SJSA1 (cell line): ENCODE results near the gene OTX1. TPM values are rescaled to one million over a fixed set of nuclear protein-coding genes. Genes with fewer than 3 reads are reported as not detected.

Source experiments
- DNase-seq, 2 experiments: peaks; one replicate each; pipeline ENCODE4 v3.0.0-alpha.2; 2015 to 2020; ENCODE audit warnings: low spot score in 2 of 2, low read depth in 1 of 2
- H3K27ac ChIP-seq: fragments of 250-450 bp; sonication (Bioruptor Pico); 2 replicates; pipeline ENCODE4 v1.5.1; 2020; ENCODE audit warnings: mild to moderate bottlenecking, moderate library complexity
- H3K27me3 ChIP-seq: fragments of 250-450 bp; sonication (Bioruptor Pico); replicated peaks from 2 replicates; pipeline ENCODE4 v1.5.1; 2020; ENCODE audit warnings: mild to moderate bottlenecking, moderate library complexity
- H3K36me3 ChIP-seq: fragments of 250-450 bp; sonication (Bioruptor Pico); 2 replicates; pipeline ENCODE4 v1.5.1; 2020; ENCODE audit warnings: mild to moderate bottlenecking
- H3K4me1 ChIP-seq: fragments of 250-450 bp; sonication (Bioruptor Pico); replicated peaks from 2 replicates; pipeline ENCODE4 v1.6.1; 2021; ENCODE audit warnings: mild to moderate bottlenecking
- H3K4me3 ChIP-seq: fragments of 250-450 bp; sonication (Bioruptor Pico); 2 replicates; pipeline ENCODE4 v1.5.1; 2020; ENCODE audit warnings: mild to moderate bottlenecking
- H3K9me3 ChIP-seq: fragments of 250-450 bp; sonication (Bioruptor Pico); replicated peaks from 2 replicates; pipeline ENCODE4 v1.5.1; 2020; ENCODE audit warnings: mild to moderate bottlenecking
- total RNA-seq: library from RNA; depleted of rRNA; stranded (reverse); fragments of >200 nt; shearing (Covaris generic); gene quantifications from 2 replicates; pipeline ENCODE4 v1.2.3, GENCODE V29; 2014

Gene OTX1
- total RNA-seq, 1 experiment from 2014 or later: 0.74 TPM

- Histone ChIP-seq H3K9me3 (no peaks in the 10 kb centered on the region), H3K27ac (no peak overlapping the region), H3K4me1 (peaks cover 7% of the 10 kb centered on the region), H3K36me3 (no peaks in the 10 kb centered on the region), H3K27me3 (no peaks in the 10 kb centered on the region), H3K4me3 (no peak overlapping the region)
- no peak for DNase-seq
Measured at GRCh38 chr2:63034526-63034925, 16.1 kb upstream of the OTX1 start.

- H3K4me3 ChIP-seq: no peak overlapping the region
- H3K9me3 ChIP-seq: no peaks in the 10 kb centered on the region
- H3K4me1 ChIP-seq: peaks cover 7% of the 10 kb centered on the region
- no peak for DNase-seq
- no peaks in the 10 kb centered on the region for H3K27me3 ChIP-seq
- no peaks in the 10 kb centered on the region for H3K36me3 ChIP-seq
- H3K27ac ChIP-seq: no peak overlapping the region
Measured at GRCh38 chr2:63035169-63035568, 15.5 kb upstream of the OTX1 start.

- Histone ChIP-seq H3K4me1 (peaks cover 7% of the 10 kb centered on the region), H3K4me3 (no peak overlapping the region), H3K36me3 (no peaks in the 10 kb centered on the region), H3K27me3 (no peaks in the 10 kb centered on the region), H3K9me3 (no peaks in the 10 kb centered on the region), H3K27ac (no peak overlapping the region)
- no peak for DNase-seq
Measured at GRCh38 chr2:63035660-63036059, 15.0 kb upstream of the OTX1 start.

- H3K27me3 ChIP-seq: no peaks in the 10 kb centered on the region
- DNase-seq: no peak
- peaks cover 7% of the 10 kb centered on the region for H3K4me1 ChIP-seq
- no peaks in the 10 kb centered on the region for H3K9me3 ChIP-seq
- no peak overlapping the region for H3K4me3 ChIP-seq
- H3K27ac ChIP-seq: no peak overlapping the region
- H3K36me3 ChIP-seq: no peaks in the 10 kb centered on the region
Measured at GRCh38 chr2:63038034-63038433, 12.6 kb upstream of the OTX1 start.

GRCh38 chr2:63040586-63040985 lies 10.0 kb upstream of the OTX1 start:
- H3K4me1 ChIP-seq: no peaks in the 10 kb centered on the region
- no peaks in the 10 kb centered on the region for H3K27me3 ChIP-seq
- no peak overlapping the region for H3K4me3 ChIP-seq
- no peaks in the 10 kb centered on the region for H3K9me3 ChIP-seq
- DNase-seq: no peak
- H3K36me3 ChIP-seq: no peaks in the 10 kb centered on the region
- no peak overlapping the region for H3K27ac ChIP-seq

GRCh38 chr2:63041592-63041991 lies 9.0 kb upstream of the OTX1 start:
- Histone ChIP-seq H3K27me3 (no peaks in the 10 kb centered on the region), H3K4me3 (no peak overlapping the region), H3K9me3 (no peaks in the 10 kb centered on the region), H3K4me1 (no peaks in the 10 kb centered on the region), H3K36me3 (no peaks in the 10 kb centered on the region), H3K27ac (no peak overlapping the region)
- no peak for DNase-seq

GRCh38 chr2:63044362-63045327 lies 6.0 kb upstream of the OTX1 start:
- DNase-seq: no peak
- no peaks in the 10 kb centered on the region; the same call in 1 of the 2 replicates for H3K4me1 ChIP-seq
- no peak overlapping the region for H3K27ac ChIP-seq
- no peak overlapping the region for H3K4me3 ChIP-seq
- no peaks in the 10 kb centered on the region for H3K27me3 ChIP-seq
- H3K9me3 ChIP-seq: no peaks in the 10 kb centered on the region
- H3K36me3 ChIP-seq: no peaks in the 10 kb centered on the region

- Histone ChIP-seq H3K36me3 (no peaks in the 10 kb centered on the region), H3K4me1 (no peaks in the 10 kb centered on the region; the same call in 1 of the 2 replicates), H3K27me3 (no peaks in the 10 kb centered on the region), H3K4me3 (no peak overlapping the region), H3K9me3 (0 out of 2 replicates have a peak, but pooled peaks cover 3% of the 10 kb centered on the region), H3K27ac (no peak overlapping the region)
- no peak for DNase-seq
Measured at GRCh38 chr2:63046552-63046951, 4.1 kb upstream of the OTX1 start.

- H3K4me3 ChIP-seq: no peak overlapping the region
- H3K9me3 ChIP-seq: 0 out of 2 replicates have a peak, but pooled peaks cover 3% of the 10 kb centered on the region
- no peak for DNase-seq
Measured at GRCh38 chr2:63046961-63047320, 3.7 kb upstream of the OTX1 start.

GRCh38 chr2:63047321-63048279 lies 3.0 kb upstream of the OTX1 start:
- H3K9me3 ChIP-seq: 0 out of 2 replicates have a peak, but pooled peaks cover 3% of the 10 kb centered on the region
- H3K36me3 ChIP-seq: no peaks in the 10 kb centered on the region
- H3K27ac ChIP-seq: no peak overlapping the region
- no peaks in the 10 kb centered on the region for H3K27me3 ChIP-seq
- H3K4me3 ChIP-seq: no peak overlapping the region
- H3K4me1 ChIP-seq: no peaks in the 10 kb centered on the region; the same call in 1 of the 2 replicates
- no peak for DNase-seq

More at GRCh38 chr2:63046961-63047320, 3.7 kb upstream of the OTX1 start:
- Histone ChIP-seq H3K4me1 (no peaks in the 10 kb centered on the region; the same call in 1 of the 2 replicates), H3K27ac (no peak overlapping the region), H3K36me3 (no peaks in the 10 kb centered on the region), H3K27me3 (no peaks in the 10 kb centered on the region)

GRCh38 chr2:63048367-63049171 lies 2.1 kb upstream of the OTX1 start:
- Histone ChIP-seq H3K27me3 (no peaks in the 10 kb centered on the region), H3K27ac (no peak overlapping the region), H3K4me1 (no peaks in the 10 kb centered on the region; the same call in 1 of the 2 replicates), H3K36me3 (no peaks in the 10 kb centered on the region), H3K9me3 (0 out of 2 replicates have a peak, but pooled peaks cover 3% of the 10 kb centered on the region), H3K4me3 (no peak overlapping the region)
- no peak for DNase-seq

GRCh38 chr2:63049211-63049969 lies 1.2 kb upstream of the OTX1 start:
- Histone ChIP-seq H3K27ac (no peak overlapping the region), H3K36me3 (no peaks in the 10 kb centered on the region), H3K4me1 (no peaks in the 10 kb centered on the region; the same call in 1 of the 2 replicates), H3K9me3 (0 out of 2 replicates have a peak, but pooled peaks cover 3% of the 10 kb centered on the region), H3K27me3 (no peaks in the 10 kb centered on the region), H3K4me3 (peak overlapping the region; percentile 76)
- DNase-seq: peak in 1 of 2 experiments; percentile 25
